SK-N-SH (cell line): Measurements from ENCODE around the gene MCEMP1. TPM values are rescaled to one million over a fixed set of nuclear protein-coding genes. Genes with fewer than 3 reads are reported as not detected.

Experiments
- CTCF ChIA-PET: fragments of 300-600, 350-600 bp; formaldehyde crosslinking; extraction: SDS; loops from one replicate; lab custom pipeline; 2021; lab: Yijun Ruan, JAX
- POLR2A ChIA-PET: fragments of 350-600 bp; sonication (Branson Sonifier 250); formaldehyde crosslinking; extraction: SDS; loops from one replicate; lab custom pipeline; 2020; ENCODE audit warnings: antibody characterized with exemption, inconsistent platforms; lab: Yijun Ruan, JAX
- DNase-seq: peaks from one replicate; pipeline ENCODE4 v3.0.0; 2012
- H2AFZ ChIP-seq: fragments of 200-600 bp; sonication (generic); 2 replicates; pipeline ENCODE4 v1.8.1; 2016; ENCODE audit warnings: antibody characterized with exemption, mild to moderate bottlenecking, low read depth
- H3F3A ChIP-seq: fragments of 200-600 bp; sonication (generic); replicated peaks from 2 replicates; pipeline ENCODE3; 2016; ENCODE audit warnings: antibody characterized with exemption, mild to moderate bottlenecking; ENCODE audit not compliant: insufficient read depth
- H3K27ac ChIP-seq, 2 experiments: fragments of 200-500 bp in 1 of 2; fragments of 200-600 bp in 1 of 2; sonication (Bioruptor generic) in 1 of 2; sonication (generic), shearing (Covaris generic) in 1 of 2; 2 replicates each; pipeline versions ENCODE4 v1.5.1 to v1.6.1; 2014 to 2016; ENCODE audit warnings: low read depth in 2 of 2, inconsistent platforms in 1 of 2, low read length in 1 of 2, mild to moderate bottlenecking in 1 of 2, mixed read lengths in 1 of 2
- H3K27me3 ChIP-seq: fragments of 200-600 bp; sonication (generic), shearing (Covaris generic); 2 replicates; pipeline ENCODE4 v1.6.1; 2016; ENCODE audit warnings: mixed run types; ENCODE audit not compliant: insufficient read depth
- H3K36me3 ChIP-seq, 2 experiments: fragments of 200-500 bp in 1 of 2; fragments of 200-600 bp in 1 of 2; sonication (Bioruptor generic) in 1 of 2; sonication (generic) in 1 of 2; replicated peaks in 1 of 2; 2 replicates each; pipeline versions ENCODE3 to v1.5.1; 2014 to 2016; ENCODE audit warnings: low read length in 1 of 2, mild to moderate bottlenecking in 1 of 2; ENCODE audit not compliant: insufficient read depth in 2 of 2, control insufficient read depth in 1 of 2
- H3K4me1 ChIP-seq, 2 experiments: fragments of 200-500 bp in 1 of 2; fragments of 200-600 bp in 1 of 2; sonication (Bioruptor generic) in 1 of 2; sonication (generic), shearing (Covaris generic) in 1 of 2; 2 replicates each; pipeline versions ENCODE4 v1.5.1 to v1.6.1; 2014 to 2016; ENCODE audit warnings: low read depth in 1 of 2, low read length in 1 of 2, mixed run types in 1 of 2; ENCODE audit not compliant: insufficient read depth in 2 of 2, control insufficient read depth in 1 of 2
- H3K4me2 ChIP-seq: fragments of 200-600 bp; sonication (generic), shearing (Covaris generic); 2 replicates; pipeline ENCODE4 v1.6.1; 2017; ENCODE audit warnings: mixed run types
- H3K4me3 ChIP-seq, 2 experiments: fragments of 200-500 bp in 1 of 2; fragments of 200-600 bp in 1 of 2; sonication (Bioruptor generic) in 1 of 2; sonication (generic), shearing (Covaris generic) in 1 of 2; 2 replicates each; pipeline versions ENCODE4 v1.5.1 to v1.8.1; 2014 to 2016; ENCODE audit warnings: low read depth in 2 of 2, inconsistent platforms in 1 of 2, low read length in 1 of 2, mild to moderate bottlenecking in 1 of 2, mixed read lengths in 1 of 2, moderate library complexity in 1 of 2
- H3K79me2 ChIP-seq: fragments of 200-600 bp; sonication (generic); 2 replicates; pipeline ENCODE4 v1.8.1; 2017; ENCODE audit warnings: mild to moderate bottlenecking; ENCODE audit not compliant: insufficient read depth
- H3K9ac ChIP-seq: fragments of 200-600 bp; sonication (generic); 2 replicates; pipeline ENCODE4 v1.6.1; 2017; ENCODE audit warnings: mixed run types
- H3K9me2 ChIP-seq: fragments of 200-600 bp; sonication (generic); 2 replicates; pipeline ENCODE4 v1.6.1; 2017; ENCODE audit warnings: mixed run types
- H3K9me3 ChIP-seq: fragments of 200-600 bp; sonication (generic); 2 replicates; pipeline ENCODE4 v1.6.1; 2017; ENCODE audit warnings: mixed run types, mild to moderate bottlenecking, moderate library complexity
- H4K20me1 ChIP-seq: fragments of 200-600 bp; sonication (generic); 2 replicates; pipeline ENCODE4 v1.6.1; 2017; ENCODE audit warnings: mild to moderate bottlenecking, mixed run types; ENCODE audit not compliant: insufficient read depth
- CHD2 ChIP-seq: fragments of 150-350 bp; IDR thresholded peaks from 2 replicates; pipeline ENCODE4 v1.6.1; 2018; ENCODE audit warnings: low read length; ENCODE audit not compliant: partially characterized antibody
- CTCF ChIP-seq: fragments of 200-600 bp; sonication (generic); IDR thresholded peaks from 2 replicates; pipeline ENCODE4 v1.6.1; 2017; ENCODE audit warnings: antibody characterized with exemption, mild to moderate bottlenecking, moderate library complexity
- ELF1 ChIP-seq: IDR thresholded peaks from 2 replicates; pipeline ENCODE4 v1.4.0; 2012
- FOXJ3 ChIP-seq: sonication (generic); formaldehyde crosslinking; IDR thresholded peaks from 2 replicates; pipeline ENCODE4 v1.5.1; 2020; ENCODE audit warnings: mild to moderate bottlenecking, missing genetic modification reagents
- GATA2 ChIP-seq: sonication (generic); formaldehyde crosslinking; IDR thresholded peaks from 2 replicates; pipeline ENCODE4 v1.5.0; 2020; ENCODE audit warnings: mild to moderate bottlenecking, missing genetic modification reagents
- MXI1 ChIP-seq: IDR thresholded peaks from 2 replicates; pipeline ENCODE4 v1.6.1; 2012; ENCODE audit warnings: mild to moderate bottlenecking, low read depth, low read length, improper control_type of control experiment
- NFIC ChIP-seq: IDR thresholded peaks from 2 replicates; pipeline ENCODE4 v1.4.0; 2012; ENCODE audit warnings: borderline replicate concordance
- NRF1 ChIP-seq: IDR thresholded peaks from 2 replicates; pipeline ENCODE4 v1.6.1; 2012; ENCODE audit warnings: low read depth, mild to moderate bottlenecking, low read length
- RAD21 ChIP-seq: IDR thresholded peaks from 2 replicates; pipeline ENCODE4 v1.6.1; 2012; ENCODE audit warnings: mild to moderate bottlenecking, low read length
- RFX5 ChIP-seq: IDR thresholded peaks from 2 replicates; pipeline ENCODE4 v1.6.1; 2012; ENCODE audit warnings: mild to moderate bottlenecking, improper control_type of control experiment, low read length
- RXRA ChIP-seq: IDR thresholded peaks from 2 replicates; pipeline ENCODE4 v1.4.0; 2012; ENCODE audit warnings: low read depth, mild to moderate bottlenecking, borderline replicate concordance
- TAF1 ChIP-seq: IDR thresholded peaks from 2 replicates; pipeline ENCODE4 v1.6.1; 2012; ENCODE audit warnings: low read depth, mild to moderate bottlenecking, low read length, moderate library complexity, borderline replicate concordance
- TCF12 ChIP-seq: IDR thresholded peaks from 2 replicates; pipeline ENCODE4 v1.4.0; 2012
- TEAD4 ChIP-seq: IDR thresholded peaks from 2 replicates; pipeline ENCODE4 v1.4.0; 2012; ENCODE audit warnings: mild to moderate bottlenecking, borderline replicate concordance; ENCODE audit not compliant: insufficient read depth
- USF1 ChIP-seq: IDR thresholded peaks from 2 replicates; pipeline ENCODE4 v1.4.0; 2012; ENCODE audit warnings: low read depth, borderline replicate concordance
- USF2 ChIP-seq: fragments of 150-350 bp; IDR thresholded peaks from 2 replicates; pipeline ENCODE4 v1.6.1; 2017; ENCODE audit warnings: antibody characterized with exemption, low read length, low read depth, borderline replicate concordance
- WGBS: methylation state at CpG from one replicate; pipeline ENCODE4 v1.1.6; 2017; ENCODE audit warnings: low lambda C conversion rate; 5-methylcytosine and 5-hydroxymethylcytosine counted together
- polyA plus RNA-seq, 3 experiments: library from polyadenylated mRNA; depleted of rRNA; stranded (reverse); fragments of >200 nt; gene quantifications; 2 replicates each; pipeline ENCODE4 v1.2.3, GENCODE V29; 2012

Gene MCEMP1
- polyA plus RNA-seq, 1 of the 3 experiments (the other 2 are of a cell fraction) = not detected

DNA sequence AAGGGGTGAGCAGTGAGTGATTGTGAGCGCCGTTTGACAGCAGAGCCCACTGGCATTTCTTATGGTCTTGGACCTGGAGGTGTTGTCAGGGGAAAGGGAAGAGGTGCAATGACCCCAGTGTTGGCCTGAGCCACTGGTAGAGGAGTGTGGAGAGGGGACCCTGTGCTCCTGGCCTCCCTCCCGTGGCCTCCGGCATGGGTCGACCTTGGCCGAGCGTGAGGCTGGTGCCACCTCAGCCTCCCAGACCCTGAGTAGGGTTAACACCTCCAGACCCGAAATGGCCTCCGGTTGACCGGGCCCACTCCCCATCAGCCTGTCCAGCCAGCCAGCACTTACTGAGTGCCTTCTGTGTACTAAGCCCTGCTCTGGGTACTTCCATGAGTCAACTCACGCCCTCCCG, 10.3 kb downstream of the MCEMP1 start (continued):
- TF ChIP-seq TAF1 (no peak), CHD2 (no peak)

- no peak for DNase-seq
- Histone ChIP-seq H3K9ac (no peak overlapping the region), H3K9me2 (no peaks in the 10 kb centered on the region), H4K20me1 (no peaks in the 10 kb centered on the region), H3K79me2 (no peaks in the 10 kb centered on the region), H3K4me1 (no peaks in the 10 kb centered on the region), H3K27me3 (peaks cover 33% of the 10 kb centered on the region), H3K4me2 (no peak overlapping the region), H2AFZ (no peak overlapping the region), H3K36me3 (peaks cover 0 to 5% of the 10 kb centered on the region in 2 experiments), H3K27ac (no peak overlapping the region), H3K9me3 (no peaks in the 10 kb centered on the region), H3K4me3 (no peak overlapping the region)
- CTCF ChIA-PET = interaction anchor here (1.4 to 2.6 kb wide), 3 partner anchors 8 to 121 kb away, joined by 5 to 12 read pairs (median 7); partner anchors contain the start of gene TRAPPC5
- TF ChIP-seq RAD21 (no peak), RFX5 (no peak), FOXJ3 (no peak), NRF1 (no peak), CHD2 (no peak), CTCF (no peak), TEAD4 (no peak), ELF1 (no peak), TAF1 (no peak), USF2 (no peak), GATA2 (CRISPR knock-in tag) (no peak), TCF12 (no peak), NFIC (no peak), MXI1 (no peak), USF1 (no peak), RXRA (no peak)
- TF ChIP-seq, all 33 proteins: peak for 0
- H3F3A ChIP-seq = no peaks in the 10 kb centered on the region
- WGBS = 20% methylated on average over 2 of the region's 23 CpGs
- POLR2A ChIA-PET = no interaction called here
Measured at GRCh38 chr19:7689165-7689564, 12.3 kb downstream of the MCEMP1 start.
